ENCODE data around the gene PSMD6.

PSMD6 gene

DNA sequence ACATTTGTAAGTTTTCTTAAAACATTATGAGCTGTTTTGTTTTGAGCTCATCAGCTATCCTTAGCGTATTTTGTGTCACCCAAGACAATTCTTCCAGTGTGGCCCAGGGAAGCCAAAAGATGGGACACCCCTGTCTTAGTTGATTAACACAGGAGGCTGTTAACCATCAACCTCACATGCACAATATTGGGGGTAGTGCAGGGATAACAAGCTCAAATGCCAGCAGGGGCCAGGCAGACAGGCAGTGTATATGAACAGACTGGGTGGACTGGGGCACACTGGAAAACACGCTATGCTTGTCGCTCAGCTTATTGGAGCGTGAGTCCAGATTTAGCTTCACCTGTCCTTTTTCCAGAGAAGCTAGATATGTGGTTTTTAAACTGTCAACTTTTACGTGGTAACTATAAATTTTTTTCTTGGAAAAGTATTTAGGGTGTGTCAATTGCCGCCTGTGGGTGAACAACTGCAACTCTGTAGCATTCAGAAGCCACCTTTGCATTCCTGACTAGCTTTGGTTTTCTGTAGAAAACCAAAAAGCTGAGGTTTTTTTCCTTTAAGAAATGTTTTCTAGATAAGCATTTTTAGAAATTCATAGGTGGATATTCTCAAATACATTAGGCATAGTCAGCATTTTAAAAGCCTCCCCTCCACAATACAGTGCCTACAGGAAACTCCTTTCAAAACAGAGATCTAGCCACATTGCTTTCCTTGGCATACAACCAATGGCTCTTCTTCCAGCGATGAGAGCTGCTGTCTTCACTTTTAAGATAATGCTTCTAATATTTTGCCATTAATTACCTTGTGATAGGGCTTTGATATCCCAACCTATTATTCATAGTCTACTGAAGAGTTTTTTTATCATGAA is 14.6 kb downstream of the PSMD6 start:
- DNase-seq = no peak

DNA sequence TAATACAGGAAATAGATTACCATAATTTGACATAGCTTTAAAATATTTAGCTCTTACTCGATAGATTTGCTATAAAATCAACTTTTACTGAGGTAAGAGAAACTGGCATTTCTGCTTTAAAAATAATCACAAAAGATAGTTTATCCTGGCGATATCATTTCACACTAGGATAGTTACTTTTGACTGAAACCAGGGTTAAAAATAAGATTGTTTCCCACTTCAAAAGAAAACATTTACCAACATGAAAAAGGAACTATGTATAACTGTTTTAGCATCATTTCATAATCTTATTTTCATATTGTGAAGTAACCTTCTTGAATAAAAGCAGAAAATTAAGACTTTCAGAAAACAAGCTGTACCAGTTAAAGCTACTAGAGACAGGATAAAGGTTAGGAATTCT is 15.3 kb downstream of the PSMD6 start:
- DNase-seq = no peak

DNA sequence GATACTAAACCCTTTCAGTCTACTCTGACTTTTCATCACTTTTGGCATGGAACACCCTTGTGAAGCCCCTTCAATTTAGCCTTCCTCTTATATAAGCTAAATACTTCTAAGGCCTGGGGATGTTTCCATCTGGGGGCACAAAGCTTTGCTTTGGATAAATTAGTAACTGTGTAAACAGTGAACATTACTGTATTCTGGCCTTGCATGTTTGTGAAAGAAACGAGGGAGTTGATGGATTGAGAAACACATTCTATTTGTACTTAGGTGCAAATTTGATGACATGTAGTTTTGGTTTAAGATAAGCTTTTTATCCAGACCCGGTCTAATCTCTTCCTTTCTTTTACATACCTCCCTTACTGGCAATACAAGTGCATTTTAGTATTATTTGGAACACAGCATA is 19.7 kb downstream of the PSMD6 start:
- DNase-seq = no peak

DNA sequence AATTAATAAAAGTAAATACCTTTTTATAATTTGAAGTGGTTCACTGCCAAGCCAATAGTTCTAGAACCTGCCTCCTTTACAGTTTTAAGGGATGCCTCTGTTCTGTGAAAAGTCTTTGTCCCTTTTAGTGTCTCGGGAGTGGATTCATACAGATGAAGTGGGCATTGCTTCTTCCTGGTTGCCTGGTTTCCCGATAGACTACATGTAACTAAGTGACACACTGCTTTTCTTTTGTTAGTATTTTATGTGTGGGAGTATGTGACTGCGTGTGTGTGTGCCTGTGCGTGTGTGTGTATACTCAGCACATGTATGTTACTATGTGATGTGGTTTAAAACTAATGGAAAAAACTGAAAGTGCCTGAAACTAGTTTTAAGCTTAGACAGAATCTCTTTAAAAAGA is 21.1 kb downstream of the PSMD6 start:
- DNase-seq = no peak

DNA sequence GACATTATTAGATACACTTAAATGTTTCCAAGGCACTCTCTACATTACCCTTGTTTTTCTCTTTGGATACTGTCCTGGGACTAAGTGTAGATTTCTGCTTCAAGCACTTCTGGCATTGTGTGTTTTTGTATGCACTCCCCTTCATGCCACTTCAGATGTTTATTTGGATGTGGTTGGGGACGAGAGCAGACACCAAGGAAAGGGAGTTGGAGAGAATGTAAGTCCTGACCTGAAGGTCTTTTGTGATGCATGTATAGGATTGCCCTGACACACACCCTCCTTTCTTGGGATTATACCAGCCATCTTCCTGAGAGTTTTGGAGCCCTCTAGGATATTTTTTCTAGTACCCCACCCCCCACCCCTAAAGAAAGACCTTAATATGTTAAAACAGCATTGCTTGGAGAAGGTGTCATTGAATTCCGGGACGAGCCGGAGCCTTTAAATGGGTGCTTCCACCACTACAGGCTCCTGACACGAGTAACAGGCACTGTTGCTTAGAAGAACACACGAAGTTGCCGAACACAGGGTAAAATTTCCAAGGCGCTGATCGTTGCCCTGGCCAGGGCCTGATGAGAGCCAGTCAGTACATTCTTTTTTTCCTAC is 22.7 kb downstream of the PSMD6 start:
- DNase-seq = no peak

DNA sequence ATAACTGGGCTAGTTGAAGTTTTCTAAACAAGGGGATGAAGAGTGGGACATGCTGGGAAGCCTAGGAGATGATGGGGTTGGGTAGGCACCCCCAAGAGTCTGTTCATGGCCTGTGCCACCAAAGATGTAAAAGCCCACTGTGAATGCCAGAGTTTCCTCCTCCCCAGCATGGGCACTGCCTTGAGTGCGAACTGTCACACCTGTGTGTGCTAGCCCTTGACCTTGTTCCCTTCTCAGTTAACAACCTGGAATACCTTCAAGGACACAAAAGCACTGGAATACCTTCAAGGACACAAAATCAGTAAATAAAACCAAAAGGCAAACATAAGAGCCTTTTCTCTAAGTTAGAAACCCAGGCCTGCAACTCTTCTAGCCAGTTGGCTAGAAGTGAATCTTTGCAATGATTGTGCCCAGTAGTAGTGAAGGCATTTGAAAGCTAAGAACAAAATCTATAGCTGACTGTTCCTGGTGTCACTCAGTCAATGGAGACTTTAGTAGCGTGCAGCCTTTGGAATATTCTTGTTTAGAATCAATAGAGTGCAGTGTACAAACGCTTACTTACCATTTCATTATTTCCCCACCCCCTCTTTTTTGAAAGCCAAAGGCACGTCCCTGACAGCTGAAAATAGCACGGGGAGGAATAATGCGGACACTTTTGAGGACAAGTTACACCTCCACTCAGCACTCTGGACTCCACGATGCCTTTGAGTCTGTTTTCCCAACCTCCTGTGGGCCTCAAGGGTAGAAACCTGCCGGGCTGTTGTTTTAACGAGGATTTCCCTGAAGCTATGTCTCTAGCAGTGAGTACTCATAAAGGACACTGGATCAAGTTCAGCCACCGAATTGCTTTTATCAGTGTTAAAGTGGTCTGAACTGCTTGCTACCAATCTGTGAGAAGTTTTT is 24.2 kb downstream of the PSMD6 start:
- no peak for DNase-seq

DNA sequence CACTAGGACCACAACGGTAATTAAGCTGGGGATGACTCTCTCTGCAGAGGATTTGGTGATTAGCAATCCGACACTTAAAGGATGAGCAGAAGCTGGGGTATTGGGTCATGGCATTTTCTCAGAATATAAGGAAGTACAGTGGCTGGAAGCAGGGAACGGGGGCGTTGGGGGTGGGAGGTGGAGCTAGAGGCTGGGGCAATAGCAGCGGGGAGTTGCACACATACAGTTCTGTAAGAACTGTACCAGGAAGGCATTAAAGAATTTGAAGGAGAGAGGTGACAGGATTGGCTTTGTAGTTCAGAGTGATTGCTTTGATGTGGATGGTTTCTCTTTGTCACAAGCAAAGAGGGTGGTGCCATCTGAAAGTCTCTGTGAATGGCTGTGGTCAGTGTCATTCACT is 28.2 kb downstream of the PSMD6 start:
- no peak for DNase-seq

DNA sequence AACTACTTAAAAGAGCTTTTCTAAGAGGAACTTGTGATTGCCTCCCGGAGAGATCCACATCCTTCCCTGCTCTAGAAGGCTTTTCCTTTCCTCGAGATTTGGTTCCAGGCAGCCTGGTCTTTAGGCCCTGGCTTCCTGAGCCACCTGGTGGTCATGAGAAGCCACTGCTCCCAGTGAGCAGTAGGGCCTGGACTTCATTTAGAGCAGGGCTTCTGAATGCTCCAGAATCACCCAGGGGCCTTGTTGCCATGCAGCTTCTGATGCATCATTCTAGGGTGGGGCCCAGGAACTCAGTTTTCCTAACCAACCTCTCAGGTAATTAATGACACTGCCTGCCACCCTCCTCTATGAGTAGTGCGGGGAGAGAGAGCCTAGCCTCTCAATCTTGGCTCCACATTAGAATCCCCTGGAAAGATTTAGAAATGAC is 29.6 kb downstream of the PSMD6 start:
- peak; percentile 32 for DNase-seq

DNA sequence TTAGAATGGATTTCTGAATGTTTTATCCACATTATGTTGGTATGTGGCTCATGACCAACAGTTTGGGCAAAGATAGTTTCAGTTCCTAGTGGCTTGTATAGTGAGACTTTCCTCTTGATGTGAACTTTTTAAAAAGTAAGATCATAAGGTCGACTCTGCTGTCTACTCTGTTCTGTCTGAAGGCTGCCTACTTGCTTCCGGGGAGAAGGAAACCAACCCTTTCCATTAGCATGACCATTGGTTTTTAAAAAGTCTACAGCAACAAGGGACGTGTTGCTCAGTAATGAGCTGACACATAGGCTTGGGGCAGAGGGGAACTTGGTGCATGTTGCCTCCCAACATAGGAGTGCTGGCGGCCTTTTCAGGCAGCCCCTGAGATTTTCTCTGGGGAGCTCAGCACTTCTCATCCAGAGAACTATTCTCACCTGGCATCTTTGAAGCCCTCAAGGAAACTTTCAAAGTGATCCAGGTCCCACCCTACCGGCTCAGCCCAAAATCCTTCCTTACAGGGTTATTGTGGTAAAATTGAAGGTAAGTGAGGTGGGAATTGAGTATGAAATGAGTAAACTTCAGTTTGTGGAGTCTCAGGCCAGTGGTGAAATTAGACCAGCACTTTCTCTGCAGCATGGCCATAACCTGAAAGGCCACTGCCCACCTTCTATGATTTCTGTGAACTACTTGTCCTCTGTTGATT is 30.6 kb downstream of the PSMD6 start:
- no peak for DNase-seq

DNA sequence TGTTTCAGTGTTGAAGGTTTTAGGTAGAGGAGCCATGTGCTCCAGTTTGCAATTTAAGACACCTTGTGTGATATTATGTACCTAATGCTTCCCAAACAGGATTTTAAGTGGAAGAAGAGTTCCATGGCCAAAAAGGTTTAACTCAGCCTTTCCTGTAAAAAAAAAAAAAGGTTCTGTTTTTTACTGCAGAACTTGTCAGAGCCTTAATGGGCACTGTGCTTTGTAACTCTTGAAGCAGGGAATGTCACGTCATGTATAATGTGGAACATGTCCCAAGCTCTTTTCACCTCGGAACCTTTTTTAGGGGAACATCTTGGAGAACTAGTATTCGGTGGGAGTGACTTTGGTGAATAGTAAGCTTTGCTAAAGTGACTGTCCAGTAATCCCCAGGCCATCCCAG is 31.6 kb downstream of the PSMD6 start:
- no peak for DNase-seq

DNA sequence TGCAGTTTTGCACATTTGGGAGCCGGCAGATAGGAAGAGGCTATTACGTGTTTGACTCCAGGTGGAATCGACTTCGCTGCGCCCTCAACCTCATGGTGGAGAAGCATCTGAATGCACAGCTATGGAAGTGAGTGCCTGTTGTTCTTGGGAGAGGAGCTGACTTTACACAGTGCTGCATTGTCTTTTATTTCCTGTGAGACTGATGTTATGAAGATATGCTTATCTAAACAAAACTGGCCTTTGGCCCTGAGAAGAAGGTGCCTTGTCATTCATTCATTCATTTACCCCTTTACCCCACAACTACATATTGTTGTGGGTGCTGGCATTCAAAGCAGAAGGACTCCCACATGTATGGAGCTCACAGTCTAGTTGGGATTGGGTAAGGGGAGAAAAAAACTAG is 32.6 kb downstream of the PSMD6 start:
- no peak for DNase-seq

DNA sequence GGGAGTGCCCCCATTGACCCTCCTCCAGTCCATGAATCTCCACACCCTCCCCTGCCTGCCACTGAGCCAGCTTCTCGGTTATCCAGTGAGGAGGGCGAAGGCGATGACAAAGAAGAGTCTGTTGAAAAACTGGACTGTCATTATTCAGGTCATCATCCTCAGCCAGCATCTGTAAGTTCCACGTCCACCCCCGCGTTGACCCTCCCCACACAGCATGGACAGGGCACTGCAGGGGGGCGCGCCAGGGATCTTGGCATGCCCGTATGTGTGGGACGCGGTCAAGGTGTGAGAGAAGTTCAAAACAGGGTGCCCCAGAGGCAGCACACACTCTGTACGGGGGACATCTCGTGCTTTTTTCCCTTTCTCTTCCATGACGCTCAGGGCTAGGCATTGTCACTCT is 33.1 kb downstream of the PSMD6 start:
- DNase-seq = no peak

DNA sequence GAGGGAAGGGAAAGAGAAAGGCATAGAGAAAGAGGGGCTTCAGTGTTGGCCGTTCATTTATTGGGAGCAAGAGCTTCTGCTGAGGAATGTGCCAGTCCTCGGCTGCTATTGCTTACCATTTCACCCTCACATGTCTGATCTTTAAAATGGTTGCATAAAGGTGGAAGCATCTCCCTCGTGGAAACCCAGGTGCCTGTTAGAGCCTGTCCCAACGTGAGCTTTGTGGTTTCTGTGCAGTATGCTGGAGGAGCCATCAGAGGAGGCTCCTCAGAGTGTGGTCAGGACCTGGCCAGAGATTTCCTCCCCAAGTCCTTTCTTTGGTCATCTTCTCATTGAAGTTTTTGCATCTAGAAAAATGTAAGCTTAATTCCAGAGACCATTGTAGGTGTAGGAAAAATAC is 34.4 kb downstream of the PSMD6 start:
- DNase-seq = no peak

DNA sequence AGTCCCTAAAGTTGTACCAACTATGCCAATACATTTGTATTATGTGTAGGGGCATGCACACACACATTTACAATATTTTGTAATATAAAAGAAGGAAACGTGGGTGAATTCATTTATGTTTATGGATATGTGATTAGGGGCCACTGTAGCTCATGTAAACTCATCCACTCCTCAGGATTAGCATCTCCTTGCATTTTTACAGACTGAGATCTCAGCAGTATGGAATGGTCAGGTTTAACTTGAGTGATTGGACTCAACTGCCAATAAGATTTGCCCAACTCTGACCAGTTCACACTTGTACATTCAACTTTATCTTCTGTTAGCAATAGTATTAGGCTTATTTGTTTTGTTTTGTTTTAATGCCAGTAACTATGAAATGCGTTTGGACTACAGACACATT is 36.5 kb downstream of the PSMD6 start:
- DNase-seq = no peak

DNA sequence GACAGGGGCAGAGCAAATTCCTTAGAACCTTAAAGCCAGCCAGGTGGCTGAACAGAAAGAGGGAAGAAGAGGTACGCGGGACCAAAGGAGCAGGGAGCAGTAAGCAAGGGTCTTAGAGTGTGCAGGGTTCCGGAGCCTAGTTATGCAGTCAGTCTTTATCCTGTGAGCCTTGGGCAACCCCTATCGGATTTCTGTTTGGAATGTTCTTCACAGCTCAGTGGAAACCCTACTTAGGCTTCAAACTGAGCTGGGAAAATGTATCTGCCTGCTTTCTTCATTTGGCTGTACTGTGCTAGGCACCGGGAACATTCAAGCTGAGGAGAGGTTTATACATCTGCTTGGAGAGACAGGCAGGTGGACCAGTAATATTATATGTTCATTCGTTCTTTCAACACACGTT is 37.1 kb downstream of the PSMD6 start:
- no peak for DNase-seq

DNA sequence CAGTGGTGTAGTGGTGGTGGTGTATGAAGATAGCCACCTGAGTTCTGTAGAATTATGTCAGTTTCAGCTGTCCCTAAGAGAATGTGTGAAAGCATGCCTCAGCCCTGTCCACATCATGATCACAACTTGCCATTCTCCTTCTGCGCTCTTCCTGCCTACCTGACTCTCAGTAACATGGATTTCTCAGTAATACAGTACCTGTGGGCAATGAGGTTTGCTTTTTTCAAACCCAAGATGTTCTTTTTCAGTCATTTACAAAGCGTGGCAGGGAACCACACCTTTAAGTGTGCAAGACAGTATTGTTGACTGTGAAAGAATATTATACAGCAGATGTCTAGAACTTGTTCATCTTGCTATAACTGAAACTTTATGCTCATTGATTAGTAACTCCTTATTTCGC is 38.9 kb downstream of the PSMD6 start:
- no peak for DNase-seq

DNA sequence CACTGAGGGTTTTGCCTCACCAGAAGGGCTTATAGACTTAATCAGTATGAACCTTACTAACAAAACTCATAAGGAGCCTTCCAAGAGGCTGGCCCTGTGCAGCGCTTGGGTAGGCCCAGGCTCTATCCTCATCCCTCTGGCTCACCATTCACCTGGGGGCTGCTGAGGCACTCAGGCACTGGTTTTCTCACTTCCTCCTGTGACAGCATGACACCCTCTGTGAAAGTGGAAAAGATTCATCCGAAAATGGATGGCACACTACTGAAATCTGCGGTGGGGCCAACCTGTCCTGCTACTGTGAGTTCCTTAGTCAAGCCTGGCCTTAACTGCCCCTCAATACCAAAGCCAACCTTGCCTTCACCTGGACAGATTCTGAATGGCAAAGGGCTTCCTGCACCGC is 41.3 kb downstream of the PSMD6 start:
- no peak for DNase-seq

DNA sequence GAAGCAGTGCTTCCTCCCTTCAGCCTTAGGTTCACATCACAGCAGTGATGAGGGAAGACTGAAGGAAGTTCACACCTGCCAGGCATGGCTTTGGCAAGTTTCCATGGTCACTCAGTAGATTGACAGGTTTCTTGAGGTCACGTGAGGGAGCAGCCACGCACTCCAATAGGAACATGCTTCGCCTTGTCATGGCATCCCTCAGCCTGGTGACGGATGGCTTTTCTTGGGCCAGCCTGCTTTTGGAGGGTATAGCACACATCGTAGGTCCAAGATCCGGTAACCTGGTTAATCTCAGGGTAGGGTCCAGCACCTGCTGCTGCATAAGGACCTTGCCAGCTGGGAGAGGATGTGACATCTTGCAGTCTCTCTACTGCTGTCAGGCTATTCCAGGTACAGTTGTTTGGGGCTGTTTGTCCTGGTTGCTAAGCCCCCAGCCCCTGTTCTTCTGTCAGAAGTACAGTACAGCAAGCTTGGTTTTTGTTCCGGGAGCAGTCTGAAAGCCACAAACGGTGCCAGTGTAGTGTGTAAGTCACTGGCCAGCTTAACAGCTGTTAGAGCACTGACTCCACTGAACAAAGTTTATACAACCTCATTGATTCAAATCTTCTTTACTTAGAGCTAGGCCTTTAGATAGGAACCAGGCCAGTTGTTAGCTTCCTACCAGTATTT is 42.3 kb downstream of the PSMD6 start:
- DNase-seq = no peak

DNA sequence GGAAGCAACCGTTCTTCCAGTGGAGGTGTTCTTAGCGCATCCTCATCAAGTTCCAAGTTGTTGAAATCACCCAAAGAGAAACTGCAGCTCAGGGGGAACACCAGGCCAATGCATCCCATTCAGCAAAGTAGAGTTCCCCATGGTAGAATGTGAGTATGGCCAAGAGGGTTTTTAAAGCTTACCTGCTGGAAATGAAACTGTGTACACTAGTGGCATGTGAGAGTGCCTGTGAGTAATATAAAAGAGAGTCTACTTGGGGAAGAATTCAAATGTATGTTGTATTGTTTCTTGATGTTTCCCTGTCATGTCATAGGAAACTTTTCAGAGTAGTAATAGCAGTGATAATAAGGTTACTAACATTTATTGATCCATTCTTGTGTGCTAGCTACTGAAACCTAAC is 43.3 kb downstream of the PSMD6 start:
- no peak for DNase-seq

DNA sequence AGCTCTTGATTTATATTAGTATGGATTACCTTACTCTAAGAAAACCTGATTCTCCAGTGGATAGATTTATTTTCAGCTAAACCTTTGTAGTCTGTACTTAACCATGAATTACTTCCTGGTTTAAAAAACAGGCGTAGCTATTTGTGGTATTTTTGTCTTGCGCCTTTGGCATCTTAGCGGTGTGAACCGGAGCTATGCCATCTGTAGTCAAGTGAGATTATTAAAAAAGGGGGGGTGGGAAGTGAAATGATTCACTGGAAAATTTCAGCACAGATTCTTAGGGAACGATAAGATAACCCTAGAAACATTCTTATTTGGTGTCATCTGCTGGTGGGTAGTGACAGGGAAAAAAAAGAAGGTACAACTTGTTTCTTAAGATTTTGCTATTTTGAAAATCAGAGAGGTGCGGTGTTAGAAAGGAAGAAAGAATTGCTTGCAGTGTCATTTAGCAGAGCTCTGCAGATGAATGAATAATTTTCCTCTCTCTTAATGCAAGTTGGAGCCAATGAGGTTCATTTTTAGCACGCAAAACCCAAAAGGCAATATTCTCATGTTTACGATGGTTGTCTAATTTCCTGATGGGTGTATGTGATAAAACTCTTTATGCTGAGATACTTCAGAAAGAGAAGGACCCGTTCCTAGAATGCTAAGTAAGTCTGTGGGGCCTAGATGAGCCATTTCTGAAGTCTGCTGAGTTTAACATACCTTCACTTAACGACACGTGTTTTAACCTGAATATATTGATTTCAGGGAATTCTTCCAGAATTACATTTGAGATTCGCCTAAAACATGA is 44.0 kb downstream of the PSMD6 start:
- no peak for DNase-seq

DNA sequence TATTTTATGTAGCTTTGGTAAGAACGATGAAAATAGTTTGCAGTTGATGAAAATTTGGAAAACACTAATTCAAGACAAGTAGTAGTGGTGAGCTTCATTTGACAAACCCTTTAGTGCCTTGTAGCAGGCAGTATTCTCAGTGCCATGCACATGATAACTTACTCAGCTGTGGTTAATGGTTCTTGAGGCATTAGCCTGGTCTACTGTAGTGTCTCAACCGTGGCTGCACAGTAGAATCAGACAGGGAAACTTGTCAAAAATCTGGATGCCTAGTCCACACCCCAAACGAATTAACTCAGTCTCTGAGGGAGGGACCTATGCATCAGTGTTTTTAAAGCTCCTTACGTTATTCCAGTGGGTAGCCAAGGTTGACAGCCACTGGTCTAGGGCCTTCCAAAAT is 45.4 kb downstream of the PSMD6 start:
- no peak for DNase-seq

DNA sequence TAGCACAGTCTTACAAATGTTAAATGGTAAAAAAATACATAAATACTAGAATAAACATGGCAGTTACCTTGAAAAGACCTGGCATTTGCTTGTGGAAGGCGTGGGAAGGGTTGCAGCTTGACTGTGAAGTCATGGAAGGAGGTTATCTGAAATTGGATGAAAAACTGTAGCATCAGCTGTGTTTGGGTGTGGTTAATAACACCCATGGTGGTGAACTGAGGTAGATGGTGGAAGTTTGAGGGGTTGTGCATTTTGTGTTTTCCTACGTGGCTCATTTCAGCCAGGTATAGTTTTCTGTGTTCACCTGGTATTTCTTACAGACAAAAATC is 46.5 kb downstream of the PSMD6 start:
- DNase-seq = no peak

Measured in NCI-H1694 (cell line).